HG03045 (cell line): ENCODE measurements around the gene RBMY1E.
"Not testable (repeated sequence)": the region's sequence is repeated elsewhere in the genome, so short reads cannot be mapped to it uniquely, and the experiment has no call there.

ENCODE experiments used
- ATAC-seq: cut with Tn5 transposase; IDR thresholded peaks from one replicate; pipeline ENCODE4 v1.9.1; 2021; ENCODE audit warnings: mild to moderate bottlenecking, moderate library complexity; ENCODE audit not compliant: unreplicated experiment

RBMY1E gene

GRCh38 chrY:21917932-21918331 lies at the start of gene RBMY1E:
Gene RBMY1E (minus strand): TSS chrY:21918032. CDS start chrY:21916054, 1,978 bp downstream.
- not testable (repeated sequence) for ATAC-seq

- not testable (repeated sequence) for ATAC-seq
Measured at GRCh38 chrY:21894426-21894825, 23.4 kb downstream of the RBMY1E start, which contains the start of gene RBMY1D. Gene RBMY1D (minus strand): TSS chrY:21894526. CDS start chrY:21892513, 2,013 bp downstream.

- peak; percentile 50 for ATAC-seq
Measured at GRCh38 chrY:21869407-21870076, 48.3 kb downstream of the RBMY1E start.
